AG09309 (cell line): ENCODE measurements around the gene MAN1C1.

ENCODE experiments used
- DNase-seq: peaks from one replicate; pipeline ENCODE4 v3.0.0-alpha.2; 2010; ENCODE audit warnings: low read depth
- H3K4me3 ChIP-seq: 2 replicates; pipeline ENCODE4 v1.5.1; 2011; ENCODE audit warnings: mild to moderate bottlenecking, low read depth, low read length, moderate library complexity; ENCODE audit not compliant: control insufficient read depth
- TF ChIP-seq, protein P1 (sequence below): IDR thresholded peaks from 2 replicates; pipeline ENCODE4 v1.5.1; 2011; ENCODE audit warnings: mild to moderate bottlenecking, low read depth, low read length, inconsistent platforms; ENCODE audit not compliant: insufficient read depth, control insufficient read depth; ENCODE audit errors: missing control alignments

The MAN1C1 gene

DNA sequence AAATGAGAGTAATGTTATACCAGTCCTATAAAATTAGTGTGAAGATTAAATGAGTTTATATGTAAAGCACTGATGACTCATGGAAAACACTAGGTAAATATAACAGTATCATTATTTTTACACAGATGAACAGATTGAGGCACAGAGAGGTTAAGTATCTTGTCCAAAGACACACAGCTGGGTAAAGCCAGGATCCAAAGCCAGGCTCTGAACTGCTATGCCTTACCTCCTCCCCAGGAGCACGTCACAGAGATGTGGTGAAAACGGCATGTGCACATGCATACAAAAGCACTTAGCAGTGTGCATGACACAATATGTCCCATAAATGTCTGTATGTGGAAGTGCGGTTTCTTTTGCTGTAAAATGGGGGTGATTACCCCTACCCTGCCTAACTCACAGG is 56.9 kb downstream of the MAN1C1 start:
- H3K4me3 ChIP-seq = no peak overlapping the region

DNA sequence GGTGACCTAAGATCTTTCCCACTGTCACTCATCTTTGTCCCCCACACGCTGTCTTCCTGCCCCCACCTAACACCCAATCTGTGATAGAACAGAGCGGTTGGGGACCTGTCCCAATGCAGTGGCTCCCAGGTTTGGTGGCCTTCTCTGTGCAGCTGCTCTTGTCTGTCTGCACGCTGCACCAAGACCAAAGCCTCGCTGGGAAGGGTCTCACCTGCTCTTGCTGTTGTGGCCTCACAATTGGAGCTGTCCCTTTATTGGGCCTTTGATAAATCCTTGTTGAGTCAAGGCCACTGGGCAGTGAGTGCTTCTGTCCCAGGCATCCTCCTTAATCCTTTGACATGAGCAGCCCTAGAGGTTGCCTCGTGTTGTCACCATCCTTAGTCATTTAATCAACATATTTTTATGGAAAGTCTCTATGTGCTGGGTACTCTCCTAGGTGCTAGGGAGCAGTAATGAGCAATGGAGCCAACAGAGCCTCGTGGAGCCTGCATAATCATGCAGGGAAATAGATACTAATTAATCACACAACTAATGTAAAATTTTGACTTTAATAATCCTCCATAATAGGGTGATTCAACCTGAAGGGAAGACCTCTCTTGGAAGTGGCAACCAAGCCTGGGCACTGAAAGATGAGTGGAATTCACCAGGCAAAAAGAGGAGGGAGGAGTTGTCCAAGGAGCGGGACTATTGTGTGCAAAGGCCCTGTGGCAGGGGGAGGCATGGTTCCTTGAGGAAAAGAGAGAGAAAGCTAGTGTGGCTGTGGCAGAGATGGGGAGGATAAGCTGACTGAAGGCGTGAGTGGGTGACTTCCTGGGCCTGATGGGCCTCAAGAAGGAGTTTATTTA is 57.6 kb downstream of the MAN1C1 start:
- no peak for DNase-seq
- TF ChIP-seq, protein P1, sequence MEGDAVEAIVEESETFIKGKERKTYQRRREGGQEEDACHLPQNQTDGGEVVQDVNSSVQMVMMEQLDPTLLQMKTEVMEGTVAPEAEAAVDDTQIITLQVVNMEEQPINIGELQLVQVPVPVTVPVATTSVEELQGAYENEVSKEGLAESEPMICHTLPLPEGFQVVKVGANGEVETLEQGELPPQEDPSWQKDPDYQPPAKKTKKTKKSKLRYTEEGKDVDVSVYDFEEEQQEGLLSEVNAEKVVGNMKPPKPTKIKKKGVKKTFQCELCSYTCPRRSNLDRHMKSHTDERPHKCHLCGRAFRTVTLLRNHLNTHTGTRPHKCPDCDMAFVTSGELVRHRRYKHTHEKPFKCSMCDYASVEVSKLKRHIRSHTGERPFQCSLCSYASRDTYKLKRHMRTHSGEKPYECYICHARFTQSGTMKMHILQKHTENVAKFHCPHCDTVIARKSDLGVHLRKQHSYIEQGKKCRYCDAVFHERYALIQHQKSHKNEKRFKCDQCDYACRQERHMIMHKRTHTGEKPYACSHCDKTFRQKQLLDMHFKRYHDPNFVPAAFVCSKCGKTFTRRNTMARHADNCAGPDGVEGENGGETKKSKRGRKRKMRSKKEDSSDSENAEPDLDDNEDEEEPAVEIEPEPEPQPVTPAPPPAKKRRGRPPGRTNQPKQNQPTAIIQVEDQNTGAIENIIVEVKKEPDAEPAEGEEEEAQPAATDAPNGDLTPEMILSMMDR = no peak
- no peak overlapping the region for H3K4me3 ChIP-seq

More for the DNA sequence above, 56.9 kb downstream of the MAN1C1 start:
- TF ChIP-seq, protein P1 = no peak
- no peak for DNase-seq

DNA sequence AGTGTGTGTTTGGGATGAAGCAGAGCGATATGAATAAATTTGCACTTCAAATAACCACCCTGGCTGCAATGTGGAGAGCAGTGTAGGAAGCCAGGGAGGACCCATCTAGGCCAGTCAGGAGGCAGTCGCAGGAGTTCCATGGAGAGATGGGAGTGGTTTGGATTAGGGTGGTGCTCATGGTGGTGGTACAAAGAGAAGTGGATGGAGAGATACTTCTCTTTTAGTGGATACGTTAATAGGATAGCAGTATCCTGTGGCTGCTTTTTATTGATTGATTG is 58.2 kb downstream of the MAN1C1 start:
- no peak overlapping the region for H3K4me3 ChIP-seq
- TF ChIP-seq, protein P1 = no peak
- DNase-seq = no peak

DNA sequence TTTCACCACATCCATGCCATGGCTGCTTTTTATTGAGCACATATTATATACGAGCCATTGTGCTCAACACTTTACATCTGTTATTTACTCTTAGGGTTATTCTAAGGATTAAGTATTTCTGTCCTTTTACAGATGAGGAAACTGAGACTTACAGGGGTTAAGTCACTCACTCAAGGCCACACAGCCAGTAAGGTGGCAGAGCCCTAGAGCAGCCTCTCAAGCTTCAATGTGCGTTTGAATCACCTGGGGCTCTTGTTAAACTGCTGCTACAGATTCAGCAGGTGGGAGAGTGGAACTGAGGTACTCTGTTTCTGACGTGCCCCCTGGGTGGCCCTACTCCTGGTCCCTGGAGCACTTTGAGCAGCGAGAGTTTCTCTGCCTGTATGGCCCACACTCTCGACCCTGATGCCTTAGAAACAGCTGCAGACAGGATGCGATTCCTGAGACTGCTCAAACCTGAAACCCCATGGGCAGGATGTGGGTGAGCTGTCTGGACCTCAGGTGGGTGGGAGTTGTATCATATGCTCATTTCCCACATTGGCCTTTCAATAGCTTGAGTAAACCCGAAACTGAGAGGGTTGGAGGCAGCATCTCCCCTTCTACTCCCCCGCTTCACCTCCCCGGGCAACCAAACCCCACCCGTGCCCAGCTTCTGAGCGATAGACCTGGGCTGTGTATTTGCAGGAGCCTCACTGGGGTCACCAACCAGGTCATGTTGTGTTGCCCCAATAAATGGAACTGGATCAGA is 59.3 kb downstream of the MAN1C1 start:
- H3K4me3 ChIP-seq = no peak overlapping the region
- DNase-seq = no peak
- TF ChIP-seq, protein P1 = no peak

DNA sequence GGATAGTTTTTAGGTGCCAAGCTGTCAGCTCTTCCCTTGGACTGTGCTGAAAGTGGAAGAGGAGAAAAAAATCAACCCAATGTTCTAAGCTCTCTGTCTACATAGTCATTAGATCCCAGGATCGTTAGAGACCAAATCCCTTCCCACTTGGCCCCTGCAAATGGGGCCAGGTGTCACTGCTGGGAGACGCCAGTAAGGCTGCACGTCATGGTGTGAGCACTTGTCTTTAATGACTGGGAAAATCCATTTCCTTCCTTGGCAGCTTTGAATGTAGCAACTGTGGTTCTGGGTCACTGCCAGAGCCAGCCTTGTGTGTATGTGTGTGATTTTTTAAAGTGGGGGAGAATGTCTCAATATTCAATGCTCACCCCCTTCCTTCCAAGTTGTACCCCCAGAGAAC is 59.9 kb downstream of the MAN1C1 start:
- no peak for DNase-seq
- H3K4me3 ChIP-seq = no peak overlapping the region
- TF ChIP-seq, protein P1 = no peak

DNA sequence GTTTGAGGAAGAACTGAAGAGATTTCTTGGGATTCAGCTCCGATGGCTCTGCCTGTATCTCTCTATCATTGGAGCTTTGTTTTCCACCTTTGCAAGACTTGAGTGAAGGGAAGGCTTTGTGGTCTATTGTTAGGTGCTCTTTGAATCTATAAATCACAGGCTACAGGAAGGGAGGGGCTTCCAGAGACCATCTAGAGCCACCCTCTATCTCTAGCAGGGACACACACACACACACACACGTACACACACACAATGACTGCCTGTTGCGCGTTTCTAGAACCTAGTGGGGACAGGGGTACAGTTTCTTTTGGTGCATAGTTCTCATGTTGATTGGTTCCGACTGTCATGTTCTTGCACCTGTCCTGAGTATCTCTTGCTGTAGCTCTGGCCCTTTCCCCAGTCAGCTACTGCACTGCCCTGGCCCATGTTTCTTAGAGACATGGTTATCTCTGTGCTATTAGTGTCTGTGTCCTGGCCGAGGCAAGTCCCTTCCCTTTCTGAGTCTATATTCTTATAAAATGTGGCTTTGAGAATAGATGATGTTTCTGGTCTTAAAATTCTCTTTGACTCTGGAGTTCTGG is 60.7 kb downstream of the MAN1C1 start:
- H3K4me3 ChIP-seq = no peak overlapping the region
- DNase-seq = no peak
- TF ChIP-seq, protein P1 = no peak
